H4 (cell line): Measurements from ENCODE around the gene CCDC182. TPM values are rescaled to one million over a fixed set of nuclear protein-coding genes. Genes with fewer than 3 reads are reported as not detected.

Experiments
- DNase-seq: peaks from one replicate; pipeline ENCODE4 v3.0.0-alpha.2; 2015; ENCODE audit warnings: low spot score
- total RNA-seq: library from RNA; depleted of rRNA; stranded (reverse); fragments of >200 nt; shearing (Covaris generic); gene quantifications from 2 replicates; pipeline ENCODE4 v1.2.3, GENCODE V29; 2014

Gene CCDC182
- total RNA-seq, 1 experiment from 2014 or later = not detected

DNA sequence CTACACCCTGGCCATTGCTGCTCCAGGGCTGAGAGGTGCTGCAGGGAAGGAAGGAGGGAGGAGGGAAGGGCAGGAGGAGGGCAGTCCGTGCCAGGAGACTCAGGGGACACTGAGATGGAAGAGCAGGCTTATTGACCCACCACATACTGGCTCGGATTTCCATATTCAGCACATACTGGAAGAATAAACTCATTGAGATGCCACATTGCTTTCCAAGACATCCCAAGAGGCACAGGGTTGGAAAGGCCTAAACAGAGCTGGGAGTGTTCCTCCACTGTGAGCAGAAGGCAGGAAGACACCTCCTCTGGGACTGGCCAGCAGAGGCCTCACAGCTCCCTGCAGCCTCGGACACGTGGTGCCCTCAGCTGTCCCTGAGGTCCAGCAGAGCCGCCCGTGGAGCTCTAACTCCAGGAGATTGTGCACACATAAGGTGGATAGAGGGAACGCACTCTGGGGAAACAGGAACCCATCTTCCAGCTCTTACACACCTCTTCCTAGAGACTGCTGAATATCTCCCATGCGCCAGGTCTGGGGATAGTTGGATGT lies 17.4 kb downstream of the CCDC182 start:
- DNase-seq = no peak

GRCh38 chr17:57726838-57727237 lies 18.3 kb downstream of the CCDC182 start:
- no peak for DNase-seq

- DNase-seq = no peak
Measured at GRCh38 chr17:57726213-57726790, 18.8 kb downstream of the CCDC182 start.

DNA sequence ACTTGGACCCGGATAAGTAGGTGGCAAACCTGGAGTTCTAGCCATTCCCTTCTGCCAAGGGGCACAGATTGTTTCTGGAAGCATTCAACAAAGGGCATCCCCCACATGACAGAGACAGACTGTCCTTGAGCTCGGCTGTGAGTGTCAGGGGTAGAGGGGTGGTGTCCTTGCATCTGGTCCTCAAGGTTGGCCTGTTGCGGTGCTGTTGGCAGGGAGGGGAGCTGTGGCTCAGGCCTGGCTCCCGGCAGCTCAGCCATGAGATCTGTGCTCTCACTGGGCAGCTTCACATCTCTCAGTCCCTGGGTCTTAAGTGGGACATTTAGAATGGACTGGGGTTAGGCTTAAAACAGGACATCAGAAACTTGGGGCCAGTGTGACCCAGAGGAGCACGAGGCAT lies 20.4 kb downstream of the CCDC182 start:
- DNase-seq = no peak

DNA sequence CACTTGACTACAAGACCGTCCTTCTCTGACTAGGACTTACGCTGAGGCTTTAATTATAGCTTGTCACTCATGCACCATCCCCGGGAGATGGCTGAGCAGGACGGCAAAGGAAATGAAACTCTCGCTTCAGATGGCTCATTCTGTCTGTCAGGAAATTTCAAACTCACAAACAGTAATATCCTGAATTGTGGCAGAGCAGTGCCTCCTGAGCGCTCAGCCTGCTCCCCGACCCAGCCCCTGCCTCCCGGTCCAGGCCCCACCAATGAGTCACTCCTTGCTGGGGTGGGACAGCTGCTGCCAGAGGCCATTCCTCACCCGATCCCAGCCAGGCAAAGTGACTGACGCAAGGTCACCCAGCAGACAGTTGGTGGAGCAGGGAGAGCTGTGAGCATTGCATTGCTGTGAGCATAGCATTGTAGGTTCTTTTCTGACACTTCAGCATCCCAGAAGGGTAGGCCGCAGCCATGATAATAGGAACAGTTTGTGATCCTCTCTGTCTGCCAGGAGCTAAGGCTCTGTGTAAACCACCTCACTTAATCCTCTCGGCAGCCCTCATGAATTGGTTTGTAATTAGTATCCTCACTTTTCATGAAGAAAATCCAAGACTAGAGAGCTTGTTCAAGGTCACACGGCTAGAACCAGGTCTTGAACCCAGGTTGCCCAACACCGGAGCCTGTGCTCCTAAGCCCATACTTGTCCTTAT lies 20.9 kb downstream of the CCDC182 start:
- no peak for DNase-seq

DNA sequence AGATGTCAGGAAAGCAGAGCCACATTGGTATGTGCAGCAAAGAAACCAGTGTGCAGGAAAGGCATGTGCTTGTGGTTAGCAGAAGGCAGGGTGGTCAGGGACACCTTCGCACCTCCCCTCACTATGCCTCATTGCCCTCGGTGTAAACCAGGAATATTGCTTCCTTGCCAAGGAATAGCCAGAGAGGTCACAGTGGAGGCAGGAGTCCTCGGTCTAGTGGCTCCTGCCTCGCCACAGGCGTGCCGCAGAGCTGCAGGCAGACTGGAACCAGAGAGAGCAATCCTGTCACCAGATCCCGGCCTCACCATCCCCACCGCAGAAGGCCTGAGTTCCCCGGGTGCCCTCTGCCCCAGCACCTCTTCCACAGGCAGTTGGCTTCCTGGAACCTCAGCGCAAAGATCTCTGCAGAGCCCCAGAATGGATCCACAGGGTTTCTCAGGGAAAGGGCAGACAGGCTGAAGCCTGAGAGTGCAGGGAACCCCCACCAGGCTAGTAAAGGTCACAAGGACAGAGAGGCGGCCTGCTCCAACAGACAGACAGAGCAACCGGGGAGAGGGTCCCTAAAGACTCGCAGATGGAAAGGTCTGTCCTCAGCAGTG lies 21.6 kb downstream of the CCDC182 start:
- no peak for DNase-seq

GRCh38 chr17:57722704-57723043 lies 22.4 kb downstream of the CCDC182 start:
- DNase-seq = no peak

- DNase-seq = no peak
Measured at GRCh38 chr17:57721967-57722703, 23.0 kb downstream of the CCDC182 start.

- DNase-seq = no peak
Measured at GRCh38 chr17:57720386-57721035, 24.6 kb downstream of the CCDC182 start.

DNA sequence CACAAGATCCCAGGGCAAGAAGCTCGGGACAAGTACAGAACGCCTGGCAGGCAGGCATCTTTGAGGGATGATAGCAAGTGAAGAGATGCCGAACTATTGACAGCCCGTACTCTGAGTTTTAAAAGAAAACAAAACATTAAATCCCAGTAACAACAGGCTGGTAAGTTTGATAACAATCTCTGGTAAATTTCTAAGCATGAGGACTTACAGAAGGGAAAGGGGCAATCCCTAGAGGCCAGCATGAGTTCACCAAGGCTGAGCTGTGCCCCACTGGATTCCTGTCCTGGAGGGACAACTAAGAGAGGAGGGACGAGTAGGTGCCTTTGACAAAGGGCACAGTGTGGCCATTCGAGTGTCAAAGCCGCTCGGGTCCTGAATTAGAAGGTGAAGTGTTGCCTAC lies 26.2 kb downstream of the CCDC182 start:
- DNase-seq = no peak

GRCh38 chr17:57715981-57716380 lies 29.1 kb downstream of the CCDC182 start:
- no peak for DNase-seq

DNA sequence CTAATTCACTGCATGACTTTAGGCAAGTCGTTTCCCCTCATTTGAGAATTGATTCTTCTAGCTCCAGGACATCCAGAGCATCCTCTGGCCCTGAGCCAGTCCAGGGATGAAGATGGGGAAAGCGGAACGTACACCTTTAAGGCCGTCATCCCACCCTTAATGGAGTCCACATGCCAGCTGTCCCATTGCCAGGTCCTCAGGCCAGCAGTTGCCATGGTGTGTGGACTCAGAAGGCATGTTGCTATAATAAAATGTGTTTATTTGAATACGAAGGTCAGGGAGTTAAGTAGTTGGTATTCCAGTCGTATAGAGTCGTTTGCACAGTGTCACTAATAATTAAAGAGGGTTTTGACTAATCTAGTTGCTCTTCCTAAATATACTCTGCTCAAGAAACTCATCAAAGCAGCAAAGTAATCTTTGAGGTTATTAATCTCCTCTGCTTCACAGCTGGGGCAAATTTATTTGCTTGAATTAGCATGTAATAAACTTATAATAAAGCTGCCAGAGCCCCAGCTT lies 30.4 kb downstream of the CCDC182 start:
- no peak for DNase-seq

DNA sequence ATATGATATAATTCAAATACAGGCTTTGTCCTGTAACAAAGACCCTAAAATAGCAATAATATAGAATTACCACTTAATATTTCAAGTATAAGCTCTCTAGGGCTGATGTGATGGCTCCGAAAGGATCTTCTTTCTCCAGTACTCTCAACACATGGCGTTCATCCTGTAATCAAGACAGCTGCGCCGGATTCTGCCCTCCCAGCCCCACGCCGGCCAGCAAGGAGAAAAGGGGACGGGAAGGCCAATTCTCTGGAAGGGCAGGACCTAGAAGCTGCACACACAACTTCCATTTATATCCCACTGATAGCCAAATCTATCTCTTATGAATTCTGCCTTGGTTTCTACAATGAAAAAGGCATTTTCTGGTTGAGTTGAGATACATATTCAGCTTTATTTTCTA lies 32.0 kb downstream of the CCDC182 start:
- DNase-seq = no peak

DNA sequence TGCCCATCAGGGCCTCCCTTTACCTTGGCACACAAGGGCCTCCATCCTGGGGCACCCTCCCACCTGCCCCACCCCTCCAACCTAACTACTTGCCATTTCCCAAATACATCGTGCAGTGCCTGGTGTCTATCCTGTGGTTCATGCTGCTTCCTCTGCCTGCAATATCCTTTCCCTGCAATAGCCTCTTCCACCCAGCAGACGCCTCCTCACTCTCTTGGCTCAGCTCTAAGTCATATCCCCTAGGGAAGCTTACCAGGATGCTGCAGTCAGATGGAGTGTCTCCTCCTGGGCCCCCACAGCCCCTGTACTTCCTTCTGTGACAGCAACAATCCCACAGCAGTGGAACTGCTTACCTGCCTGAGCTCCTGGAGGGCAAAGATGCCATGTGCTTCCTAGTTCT lies 36.7 kb downstream of the CCDC182 start:
- DNase-seq = no peak

DNA sequence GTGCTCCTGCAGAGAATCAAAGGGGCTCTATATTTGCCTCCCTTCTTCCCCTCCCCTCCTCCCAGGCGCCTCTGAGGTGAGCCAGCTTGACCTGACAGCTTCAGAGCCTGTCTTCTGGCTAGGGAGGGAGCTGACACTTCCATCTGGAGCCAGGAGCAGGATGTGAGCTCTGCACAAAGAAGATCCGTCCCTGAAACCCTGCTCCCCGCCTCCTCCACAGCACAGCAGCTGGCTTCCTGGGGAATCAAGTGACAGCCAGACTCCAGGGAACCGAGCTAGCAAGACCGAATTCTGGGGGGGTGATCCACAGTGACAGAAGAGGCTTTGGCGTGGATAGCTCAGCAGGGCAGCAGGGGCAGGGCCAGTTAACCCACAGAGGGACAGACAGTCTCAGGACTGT lies 37.2 kb downstream of the CCDC182 start:
- no peak for DNase-seq

DNA sequence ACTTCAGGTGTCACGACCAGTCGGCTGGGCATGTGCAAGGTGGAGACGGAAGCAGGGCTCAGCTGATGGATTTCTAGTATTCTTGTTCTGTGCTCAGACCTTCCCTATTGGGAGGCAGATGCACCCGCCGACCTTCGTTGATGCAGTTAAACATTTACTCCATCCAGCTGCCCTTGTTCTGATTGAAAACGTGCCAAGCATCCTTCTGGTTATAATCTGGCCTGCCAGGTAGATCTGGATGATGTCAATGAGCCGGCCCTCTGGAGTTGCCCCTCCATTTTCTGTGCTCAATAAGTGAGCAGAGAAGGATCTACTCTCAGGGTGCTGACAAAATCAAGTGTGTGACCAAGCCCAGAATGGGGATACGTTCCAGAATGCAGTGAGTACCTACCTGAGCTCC lies 38.3 kb downstream of the CCDC182 start:
- no peak for DNase-seq

GRCh38 chr17:57705921-57706695 lies 39.0 kb downstream of the CCDC182 start:
- DNase-seq = no peak

GRCh38 chr17:57704448-57704847 lies 40.7 kb downstream of the CCDC182 start:
- DNase-seq = no peak

- DNase-seq = no peak
Measured at GRCh38 chr17:57703273-57703672, 41.8 kb downstream of the CCDC182 start.

DNA sequence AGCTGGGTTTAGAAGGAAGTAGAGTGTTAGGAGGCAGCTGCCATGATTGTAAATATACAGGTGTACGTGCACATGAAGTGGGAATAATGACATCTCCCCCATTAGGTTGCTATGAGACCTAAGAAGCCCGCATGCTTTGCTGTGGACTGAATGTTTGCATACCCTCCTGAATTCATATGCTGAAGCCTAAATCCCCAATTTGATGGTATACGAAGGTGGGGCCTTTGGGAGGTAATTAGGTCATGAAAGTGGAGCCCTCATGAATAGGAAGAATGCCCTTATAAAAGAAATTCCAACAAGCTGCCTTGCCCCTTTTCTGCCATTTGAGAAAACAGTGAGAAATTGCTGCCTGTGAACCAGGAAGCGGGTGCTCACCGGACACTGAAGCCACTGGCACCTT lies 44.0 kb downstream of the CCDC182 start:
- DNase-seq = no peak

GRCh38 chr17:57699751-57700219 lies 45.3 kb downstream of the CCDC182 start:
- no peak for DNase-seq
